Vagina (tissue), 2 donors: Measurements from ENCODE around the gene RHEBL1. TPM values are rescaled to one million over a fixed set of nuclear protein-coding genes. Genes with fewer than 3 reads are reported as not detected.

Experiments used
- DNase-seq, 2 donors: peaks; one replicate each; pipeline ENCODE4 v3.0.0-alpha.2; 2017; ENCODE audit errors: extremely low spot score in 2 of 2
- H3K27ac ChIP-seq: fragments of 200-600 bp; sonication (generic); one replicate; pipeline ENCODE4 v1.5.1; 2019
- H3K27me3 ChIP-seq: fragments of 200-600 bp; sonication (generic); one replicate; pipeline ENCODE4 v1.5.1; 2019
- H3K36me3 ChIP-seq, 2 donors: fragments of 200-600 bp; sonication (generic); one replicate each; pipeline ENCODE4 v1.5.1; 2017 to 2019
- H3K4me1 ChIP-seq: fragments of 200-600 bp; sonication (generic); one replicate; pipeline ENCODE4 v1.5.1; 2019
- H3K4me3 ChIP-seq, 2 donors: fragments of 200-600 bp; sonication (generic); 1 replicate in 1 of 2; 2 replicates in 1 of 2; pipeline ENCODE4 v1.5.1; 2016 to 2019
- H3K9me3 ChIP-seq: fragments of 200-600 bp; sonication (generic); one replicate; pipeline ENCODE4 v1.5.1; 2019
- CTCF ChIP-seq, 3 experiments: fragments of 450-650 bp in 2 of 3; fragments of 200-600 bp in 1 of 3; sonication (generic) in 1 of 3; IDR thresholded peaks; one replicate each; pipeline ENCODE4 v1.5.1; 2017 to 2019; ENCODE audit warnings: antibody characterized with exemption in 3 of 3, mild to moderate bottlenecking in 2 of 3, moderate library complexity in 2 of 3
- POLR2A ChIP-seq, 2 donors: fragments of 450-650 bp; IDR thresholded peaks; one replicate each; pipeline ENCODE4 v1.6.1; 2017; ENCODE audit warnings: antibody characterized with exemption in 2 of 2, mild to moderate bottlenecking in 2 of 2, moderate library complexity in 2 of 2
- POLR2AphosphoS5 ChIP-seq, 2 donors: sonication (generic); formaldehyde crosslinking; IDR thresholded peaks; one replicate each; pipeline ENCODE4 v1.9.0; 2017; ENCODE audit warnings: antibody characterized with exemption in 2 of 2, mild to moderate bottlenecking in 2 of 2, low read depth in 1 of 2; ENCODE audit not compliant: insufficient read depth in 1 of 2
- intact Hi-C: fragments of 100-400 bp; cut with DNase I; formaldehyde crosslinking; loops from one replicate; pipeline ENCODE4 v1.15.1; 2023
- total RNA-seq: library from RNA; depleted of rRNA; stranded (reverse); fragments of >200 nt; gene quantifications from one replicate; pipeline ENCODE4 v1.2.3, GENCODE V29; 2016

Gene RHEBL1
- total RNA-seq, 1 donor from 2014 or later = 1.7 TPM

DNA sequence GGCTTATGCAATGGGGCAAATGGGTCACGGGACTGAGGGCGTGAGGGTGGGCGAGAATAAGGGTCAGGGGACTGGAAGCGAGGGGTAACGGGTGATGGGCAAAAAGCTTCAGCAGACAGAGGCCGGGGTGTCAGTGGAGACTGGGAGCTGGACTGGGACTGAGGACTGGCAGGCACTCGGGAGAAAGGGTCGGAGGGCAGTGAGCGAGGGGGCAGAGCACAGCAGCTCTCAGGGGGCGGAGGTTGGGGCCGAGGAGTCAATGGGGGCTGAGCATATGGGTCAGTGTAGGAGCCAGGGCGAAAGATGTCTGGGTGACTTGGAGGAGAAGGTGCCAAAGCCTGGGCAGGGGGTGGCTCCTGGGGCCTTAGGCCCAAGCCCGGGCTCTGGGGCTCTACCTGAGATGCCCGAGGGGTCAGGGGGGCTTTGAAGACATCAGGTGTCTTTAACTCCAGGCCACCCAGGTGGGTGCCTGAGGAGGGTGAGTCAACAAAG, 29.4 kb downstream of the RHEBL1 start:
- H3K4me3 ChIP-seq = no peak overlapping the region
- intact Hi-C loops = no loop called here
- H3K36me3 ChIP-seq = peaks cover 3 to 92% of the 10 kb centered on the region in 2 donors
- no peak overlapping the region for H3K27ac ChIP-seq
- no peaks in the 10 kb centered on the region for H3K27me3 ChIP-seq
- no peaks in the 10 kb centered on the region for H3K4me1 ChIP-seq
- no peak for TF ChIP-seq CTCF (IDR thresholded peaks at IDR 0.05)
- TF ChIP-seq POLR2A (IDR thresholded peaks at IDR 0.05) = no peak
- TF ChIP-seq POLR2AphosphoS5 (IDR thresholded peaks at IDR 0.05; ENCODE audit: insufficient read depth in 1 of 2, low read depth in 1 of 2) = no peak
- H3K9me3 ChIP-seq = no peaks in the 10 kb centered on the region
- DNase-seq = no peak

GRCh38 chr12:49039421-49040363, 30.1 kb downstream of the RHEBL1 start:
- Histone ChIP-seq H3K36me3 (peaks cover 0 to 91% of the 10 kb centered on the region in 2 donors), H3K4me3 (no peak overlapping the region), H3K4me1 (no peaks in the 10 kb centered on the region), H3K9me3 (no peaks in the 10 kb centered on the region), H3K27me3 (no peaks in the 10 kb centered on the region), H3K27ac (no peak overlapping the region)
- intact Hi-C loops = no loop called here
- no peak for DNase-seq
- TF ChIP-seq CTCF (IDR thresholded peaks at IDR 0.05) = no peak
- no peak for TF ChIP-seq POLR2A (IDR thresholded peaks at IDR 0.05)
- no peak for TF ChIP-seq POLR2AphosphoS5 (IDR thresholded peaks at IDR 0.05; ENCODE audit: insufficient read depth in 1 of 2, low read depth in 1 of 2)

DNA sequence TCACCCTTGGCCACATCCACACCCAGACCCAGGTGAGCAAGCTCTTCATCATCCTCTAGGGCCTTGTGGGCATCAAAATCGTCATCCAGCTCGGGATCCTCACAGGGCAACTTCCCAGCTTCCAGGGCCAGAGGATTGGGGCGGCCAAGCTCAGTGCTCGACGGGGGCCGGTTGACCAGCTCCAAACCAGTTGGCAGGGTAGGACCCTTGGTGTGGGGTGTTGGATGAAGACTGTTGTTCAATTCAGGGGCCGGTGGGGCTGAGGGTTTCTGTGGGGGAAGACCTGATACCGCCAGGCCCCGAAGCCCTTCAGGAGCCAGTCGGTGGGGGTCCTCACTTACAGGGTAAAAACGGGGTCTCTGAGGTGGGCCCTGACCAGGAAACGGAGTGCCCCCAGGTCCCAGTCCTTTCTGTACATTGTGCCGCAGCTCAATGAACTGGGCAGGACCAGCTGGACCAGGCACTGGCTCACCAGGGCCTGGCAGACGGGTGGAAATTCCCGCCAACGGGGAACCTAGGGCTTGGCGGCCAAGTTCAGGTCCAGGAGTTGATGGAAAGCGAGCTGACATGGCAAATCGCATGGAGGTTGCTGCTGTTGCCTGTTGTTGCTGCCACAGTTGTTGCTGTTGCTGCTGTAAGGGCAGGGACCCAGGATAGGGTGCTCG, 31.4 kb downstream of the RHEBL1 start:
- intact Hi-C loops = no loop called here
- H3K36me3 ChIP-seq = peaks cover 0 to 91% of the 10 kb centered on the region in 2 donors
- H3K9me3 ChIP-seq = no peaks in the 10 kb centered on the region
- no peak overlapping the region for H3K4me3 ChIP-seq
- no peaks in the 10 kb centered on the region for H3K27me3 ChIP-seq
- TF ChIP-seq POLR2AphosphoS5 (IDR thresholded peaks at IDR 0.05; ENCODE audit: insufficient read depth in 1 of 2, low read depth in 1 of 2) (no peak), POLR2A (IDR thresholded peaks at IDR 0.05) (no peak), CTCF (IDR thresholded peaks at IDR 0.05) (no peak)
- H3K4me1 ChIP-seq = no peaks in the 10 kb centered on the region
- DNase-seq = no peak
- H3K27ac ChIP-seq = no peak overlapping the region

DNA sequence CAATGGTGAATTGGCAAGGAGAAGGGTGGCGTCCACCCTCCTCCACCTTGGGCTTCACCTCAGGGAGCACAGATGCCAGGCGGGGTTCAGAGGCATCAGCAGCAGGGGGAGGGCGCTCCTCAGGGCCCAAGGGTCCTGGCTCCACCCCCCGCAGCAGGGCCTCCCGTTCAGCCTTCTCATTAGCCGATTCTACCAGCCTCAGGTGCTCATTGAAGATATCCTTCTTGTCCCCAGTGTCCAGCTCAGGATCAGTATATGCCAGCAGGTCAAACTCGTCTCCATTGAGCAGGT, 31.9 kb downstream of the RHEBL1 start:
- intact Hi-C loops = no loop called here
- Histone ChIP-seq H3K27ac (no peak overlapping the region), H3K4me1 (no peaks in the 10 kb centered on the region), H3K4me3 (no peak overlapping the region), H3K9me3 (no peaks in the 10 kb centered on the region), H3K27me3 (no peaks in the 10 kb centered on the region), H3K36me3 (peaks cover 0 to 91% of the 10 kb centered on the region in 2 donors)
- TF ChIP-seq POLR2AphosphoS5 (IDR thresholded peaks at IDR 0.05; ENCODE audit: insufficient read depth in 1 of 2, low read depth in 1 of 2) (no peak), CTCF (IDR thresholded peaks at IDR 0.05) (no peak), POLR2A (IDR thresholded peaks at IDR 0.05) (no peak)
- DNase-seq = no peak
